Endodermal cell (in vitro differentiated cells): ENCODE data around the gene PPARG. TPM values are rescaled to one million over a fixed set of nuclear protein-coding genes. Genes with fewer than 3 reads are reported as not detected.

ENCODE experiments used
- DNase-seq: peaks from one replicate; pipeline ENCODE4 v3.0.0-alpha.2; 2017
- H3K27ac ChIP-seq: 2 replicates; pipeline ENCODE4 v1.5.1; 2013; ENCODE audit warnings: mild to moderate bottlenecking, low read depth, low read length, moderate library complexity
- H3K27me3 ChIP-seq: 2 replicates; pipeline ENCODE4 v1.6.1; 2013; ENCODE audit warnings: mild to moderate bottlenecking, low read length, moderate library complexity; ENCODE audit not compliant: insufficient read depth, control insufficient read depth, poor library complexity, severe bottlenecking
- H3K36me3 ChIP-seq: 2 replicates; pipeline ENCODE4 v1.7.0; 2013; ENCODE audit warnings: mild to moderate bottlenecking, low read length, moderate library complexity; ENCODE audit not compliant: control insufficient read depth, insufficient read depth
- H3K4me1 ChIP-seq: one replicate; pipeline ENCODE4 v1.7.0; 2013; ENCODE audit warnings: low read length; ENCODE audit not compliant: control insufficient read depth, insufficient read depth
- H3K4me3 ChIP-seq: 2 replicates; pipeline ENCODE4 v1.5.1; 2013; ENCODE audit warnings: mild to moderate bottlenecking, low read length, moderate library complexity
- H3K9ac ChIP-seq: 2 replicates; pipeline ENCODE4 v1.6.1; 2013; ENCODE audit warnings: mild to moderate bottlenecking, low read length, moderate library complexity; ENCODE audit not compliant: poor library complexity, severe bottlenecking; ENCODE audit errors: extremely low read depth
- H3K9me3 ChIP-seq: 2 replicates; pipeline ENCODE4 v1.6.1; 2013; ENCODE audit warnings: mild to moderate bottlenecking, low read length, moderate library complexity; ENCODE audit not compliant: control insufficient read depth
- H3K27ac Mint-ChIP-seq: 2 replicates; pipeline ENCODE4 v1.8.0; 2020; ENCODE audit warnings: mixed read lengths
- H3K27me3 Mint-ChIP-seq: 2 replicates; pipeline ENCODE4 v1.8.0; 2021; ENCODE audit warnings: mild to moderate bottlenecking, mixed read lengths; ENCODE audit not compliant: insufficient read depth
- H3K36me3 Mint-ChIP-seq: 2 replicates; pipeline ENCODE4 v1.8.0; 2020; ENCODE audit warnings: low read depth, mixed read lengths
- H3K4me1 Mint-ChIP-seq: 2 replicates; pipeline ENCODE4 v1.8.0; 2020; ENCODE audit warnings: mixed read lengths
- H3K4me3 Mint-ChIP-seq: 2 replicates; pipeline ENCODE4 v1.8.0; 2020; ENCODE audit warnings: mild to moderate bottlenecking, moderate library complexity, mixed read lengths
- H3K9me3 Mint-ChIP-seq: 2 replicates; pipeline ENCODE4 v1.8.0; 2020; ENCODE audit warnings: mild to moderate bottlenecking, mixed read lengths
- WGBS, 2 experiments: methylation state at CpG; one replicate each; pipeline versions ENCODE4 v1.1.5 to v1.1.7; 2013; ENCODE audit warnings: missing lambda C conversion rate in 2 of 2, mixed read lengths in 1 of 2; ENCODE audit not compliant: insufficient coverage in 1 of 2, insufficient read length in 1 of 2; 5-methylcytosine and 5-hydroxymethylcytosine counted together
- total RNA-seq, 2 donors: library from RNA; stranded (reverse); fragmentation: NEBNext Ultra II Directional in 1 of 2; extraction: Animal tissue kit (Norgen Biotek cat#: 25700) in 1 of 2; gene quantifications; 2 replicates in 1 of 2; 3 replicates in 1 of 2; pipeline ENCODE4 v1.2.1, GENCODE V29; 2021
- TF ChIP-seq, protein P1 (sequence below): fragments of 200-600 bp; sonication (generic); conservative IDR thresholded peaks from 2 replicates; pipeline ENCODE4 v1.5.0; 2021; ENCODE audit warnings: antibody characterized with exemption, mild to moderate bottlenecking

PPARG gene
- total RNA-seq, 2 donors from 2014 or later = 3.8 to 4.5 TPM

GRCh38 chr3:12423918-12424630, 135.2 kb downstream of the PPARG start:
- TF ChIP-seq, protein P1, sequence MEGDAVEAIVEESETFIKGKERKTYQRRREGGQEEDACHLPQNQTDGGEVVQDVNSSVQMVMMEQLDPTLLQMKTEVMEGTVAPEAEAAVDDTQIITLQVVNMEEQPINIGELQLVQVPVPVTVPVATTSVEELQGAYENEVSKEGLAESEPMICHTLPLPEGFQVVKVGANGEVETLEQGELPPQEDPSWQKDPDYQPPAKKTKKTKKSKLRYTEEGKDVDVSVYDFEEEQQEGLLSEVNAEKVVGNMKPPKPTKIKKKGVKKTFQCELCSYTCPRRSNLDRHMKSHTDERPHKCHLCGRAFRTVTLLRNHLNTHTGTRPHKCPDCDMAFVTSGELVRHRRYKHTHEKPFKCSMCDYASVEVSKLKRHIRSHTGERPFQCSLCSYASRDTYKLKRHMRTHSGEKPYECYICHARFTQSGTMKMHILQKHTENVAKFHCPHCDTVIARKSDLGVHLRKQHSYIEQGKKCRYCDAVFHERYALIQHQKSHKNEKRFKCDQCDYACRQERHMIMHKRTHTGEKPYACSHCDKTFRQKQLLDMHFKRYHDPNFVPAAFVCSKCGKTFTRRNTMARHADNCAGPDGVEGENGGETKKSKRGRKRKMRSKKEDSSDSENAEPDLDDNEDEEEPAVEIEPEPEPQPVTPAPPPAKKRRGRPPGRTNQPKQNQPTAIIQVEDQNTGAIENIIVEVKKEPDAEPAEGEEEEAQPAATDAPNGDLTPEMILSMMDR = no peak
- H3K27ac ChIP-seq = no peak overlapping the region
- no peak overlapping the region for H3K9ac ChIP-seq
- H3K9me3 Mint-ChIP-seq = no peaks in the 10 kb centered on the region
- H3K4me1 Mint-ChIP-seq = peaks cover 37% of the 10 kb centered on the region
- H3K27me3 Mint-ChIP-seq = peaks cover 91% of the 10 kb centered on the region
- no peaks in the 10 kb centered on the region for H3K9me3 ChIP-seq
- no peak overlapping the region for H3K4me3 Mint-ChIP-seq
- H3K36me3 Mint-ChIP-seq = no peaks in the 10 kb centered on the region
- no peak for DNase-seq
- peaks cover 90% of the 10 kb centered on the region for H3K27me3 ChIP-seq
- H3K27ac Mint-ChIP-seq = peak overlapping the region; percentile 53
- WGBS, 2 experiments = 76 to 78% methylated on average over 4 to 5 of the region's 6 CpGs
- H3K4me1 ChIP-seq = peaks cover 17% of the 10 kb centered on the region
- no peaks in the 10 kb centered on the region for H3K36me3 ChIP-seq
- H3K4me3 ChIP-seq = no peak overlapping the region

DNA sequence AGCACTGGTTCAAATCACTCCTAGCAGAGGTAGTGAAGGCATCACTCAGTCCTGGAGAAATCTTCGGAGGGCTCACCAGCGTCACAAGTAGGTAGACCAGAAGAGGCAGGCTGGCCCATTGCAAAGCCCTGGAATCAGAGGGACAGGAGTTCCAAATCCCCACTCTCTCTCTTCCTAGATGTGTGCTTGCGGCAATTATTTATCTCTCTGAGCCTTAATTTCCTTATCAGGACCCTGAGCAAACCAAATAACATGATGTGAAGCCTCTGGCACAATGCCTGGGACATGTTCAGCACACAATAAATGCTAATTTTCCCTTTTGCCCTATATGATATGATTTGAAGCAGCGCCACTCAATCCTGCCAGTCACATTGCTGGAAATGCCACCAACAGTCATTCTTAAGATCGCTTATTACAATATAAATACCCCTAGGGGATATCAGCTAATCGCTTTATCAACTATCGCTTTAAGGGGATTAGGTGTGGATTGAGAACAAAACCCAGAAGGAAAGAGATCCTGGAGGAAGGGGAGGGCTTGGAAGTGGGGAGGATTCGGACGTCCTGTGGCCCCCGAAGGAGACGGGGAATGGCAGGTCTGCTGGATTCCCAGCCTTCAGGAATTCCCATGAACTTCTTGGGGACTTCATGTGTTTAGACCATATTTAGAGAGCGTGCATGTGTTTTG, 135.9 kb downstream of the PPARG start:
- H3K27ac Mint-ChIP-seq = peak overlapping the region; percentile 53
- 75 to 77% methylated on average over 7 to 12 of the region's 12 CpGs for WGBS, 2 experiments
- peaks cover 17% of the 10 kb centered on the region for H3K4me1 ChIP-seq
- H3K4me3 Mint-ChIP-seq = no peak overlapping the region
- H3K36me3 Mint-ChIP-seq = no peaks in the 10 kb centered on the region
- DNase-seq = peak; percentile 49
- H3K4me1 Mint-ChIP-seq = peaks cover 37% of the 10 kb centered on the region
- H3K27me3 Mint-ChIP-seq = peaks cover 98% of the 10 kb centered on the region
- H3K9me3 ChIP-seq = no peaks in the 10 kb centered on the region
- H3K4me3 ChIP-seq = no peak overlapping the region
- TF ChIP-seq, protein P1 = no peak
- H3K9ac ChIP-seq = no peak overlapping the region
- no peaks in the 10 kb centered on the region for H3K9me3 Mint-ChIP-seq
- H3K36me3 ChIP-seq = no peaks in the 10 kb centered on the region
- no peak overlapping the region for H3K27ac ChIP-seq
- H3K27me3 ChIP-seq = peaks cover 97% of the 10 kb centered on the region

- Histone ChIP-seq H3K9ac (no peak overlapping the region), H3K36me3 (no peaks in the 10 kb centered on the region), H3K27ac (no peak overlapping the region), H3K27me3 (peaks cover 97% of the 10 kb centered on the region), H3K9me3 (no peaks in the 10 kb centered on the region), H3K4me3 (no peak overlapping the region), H3K4me1 (peaks cover 17% of the 10 kb centered on the region)
- 62 to 67% methylated on average over 7 to 11 of the region's 11 CpGs for WGBS, 2 experiments
- TF ChIP-seq, protein P1 = no peak
- no peak overlapping the region for H3K4me3 Mint-ChIP-seq
- H3K27ac Mint-ChIP-seq = no peak overlapping the region
- no peaks in the 10 kb centered on the region for H3K9me3 Mint-ChIP-seq
- H3K4me1 Mint-ChIP-seq = peaks cover 37% of the 10 kb centered on the region
- peaks cover 99% of the 10 kb centered on the region for H3K27me3 Mint-ChIP-seq
- DNase-seq = peak; percentile 78
- H3K36me3 Mint-ChIP-seq = no peaks in the 10 kb centered on the region
These were observed 137.1 kb downstream of the PPARG start for GRCh38 chr3:12425850-12426579.
